NT2/D1 (cell line): ENCODE measurements around the gene OR1E1.

Source experiments
- YY1 ChIP-seq: IDR thresholded peaks from 2 replicates; pipeline ENCODE4 v1.6.1; 2011; ENCODE audit not compliant: insufficient read length, insufficient read depth
- ZNF274 ChIP-seq: IDR thresholded peaks from 2 replicates; pipeline ENCODE4 v1.6.1; 2011; ENCODE audit warnings: mild to moderate bottlenecking, low read depth, low read length

- no peak for TF ChIP-seq YY1
- TF ChIP-seq ZNF274: no peak
Observed at GRCh38 chr17:3411070-3411469, 12.9 kb upstream of the OR1E1 start, which contains the start of gene OR3A3.
